GM13976 (cell line): ENCODE measurements around the gene ROBO1.

ENCODE experiments used
- DNase-seq: peaks from one replicate; pipeline ENCODE4 v3.0.0; 2012; ENCODE audit warnings: low spot score
- in situ Hi-C: fragments of 300-500 bp; cut with MboI; formaldehyde crosslinking; loops from one replicate; pipeline ENCODE4 v1.12.0; 2022; ENCODE audit warnings: low sequenced_read_pairs, mixed read lengths, inconsistent platforms; ENCODE audit not compliant: unreplicated experiment
- TF ChIP-seq, protein P1 (sequence below): IDR thresholded peaks from 2 replicates; pipeline ENCODE4 v1.5.1; 2012; ENCODE audit warnings: borderline replicate concordance, mild to moderate bottlenecking; ENCODE audit not compliant: insufficient read depth; ENCODE audit errors: extremely low read depth, missing control alignments, control extremely low read depth

Gene ROBO1

DNA sequence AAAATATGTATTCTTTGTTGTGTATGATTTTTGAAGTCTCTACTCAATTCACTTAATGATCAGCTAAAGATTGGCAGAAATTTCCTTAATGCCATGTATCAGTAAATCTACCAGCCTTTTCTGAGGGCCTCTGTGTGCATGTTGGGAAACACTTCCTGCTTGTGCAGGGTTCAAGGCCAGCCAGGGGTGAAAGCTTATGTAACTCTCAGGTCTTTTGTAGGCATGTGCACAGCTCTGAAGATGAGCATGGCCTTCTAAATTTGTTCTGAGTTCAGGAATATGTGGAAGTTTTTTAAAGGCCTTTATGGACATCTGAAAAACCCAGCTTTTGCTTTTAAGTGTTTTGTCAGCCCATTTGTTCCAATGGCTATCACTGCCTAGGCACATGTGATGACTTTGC lies 82.7 kb downstream of the ROBO1 start:
- TF ChIP-seq, protein P1, sequence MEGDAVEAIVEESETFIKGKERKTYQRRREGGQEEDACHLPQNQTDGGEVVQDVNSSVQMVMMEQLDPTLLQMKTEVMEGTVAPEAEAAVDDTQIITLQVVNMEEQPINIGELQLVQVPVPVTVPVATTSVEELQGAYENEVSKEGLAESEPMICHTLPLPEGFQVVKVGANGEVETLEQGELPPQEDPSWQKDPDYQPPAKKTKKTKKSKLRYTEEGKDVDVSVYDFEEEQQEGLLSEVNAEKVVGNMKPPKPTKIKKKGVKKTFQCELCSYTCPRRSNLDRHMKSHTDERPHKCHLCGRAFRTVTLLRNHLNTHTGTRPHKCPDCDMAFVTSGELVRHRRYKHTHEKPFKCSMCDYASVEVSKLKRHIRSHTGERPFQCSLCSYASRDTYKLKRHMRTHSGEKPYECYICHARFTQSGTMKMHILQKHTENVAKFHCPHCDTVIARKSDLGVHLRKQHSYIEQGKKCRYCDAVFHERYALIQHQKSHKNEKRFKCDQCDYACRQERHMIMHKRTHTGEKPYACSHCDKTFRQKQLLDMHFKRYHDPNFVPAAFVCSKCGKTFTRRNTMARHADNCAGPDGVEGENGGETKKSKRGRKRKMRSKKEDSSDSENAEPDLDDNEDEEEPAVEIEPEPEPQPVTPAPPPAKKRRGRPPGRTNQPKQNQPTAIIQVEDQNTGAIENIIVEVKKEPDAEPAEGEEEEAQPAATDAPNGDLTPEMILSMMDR: no peak
- in situ Hi-C loops: no loop called here
- no peak for DNase-seq

DNA sequence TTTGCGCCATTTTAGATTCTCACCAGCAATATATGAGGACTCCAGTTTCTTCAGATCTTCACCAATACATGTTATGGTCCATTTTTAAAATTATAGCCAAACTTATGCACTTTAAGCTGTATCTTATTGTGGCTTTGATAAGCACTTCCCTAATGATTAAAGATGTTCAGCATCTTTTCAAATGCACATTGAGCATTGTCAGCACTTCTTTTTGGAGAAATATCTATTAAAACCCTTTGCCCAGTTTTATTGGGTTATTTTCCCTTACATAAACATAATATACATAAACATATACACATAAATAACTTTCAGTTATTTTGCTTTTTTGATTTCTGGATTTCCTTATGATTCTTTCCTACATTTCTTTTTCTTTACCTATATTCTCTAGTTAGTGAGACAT lies 83.8 kb downstream of the ROBO1 start:
- TF ChIP-seq, protein P1: no peak
- no peak for DNase-seq
- in situ Hi-C loops: no loop called here

DNA sequence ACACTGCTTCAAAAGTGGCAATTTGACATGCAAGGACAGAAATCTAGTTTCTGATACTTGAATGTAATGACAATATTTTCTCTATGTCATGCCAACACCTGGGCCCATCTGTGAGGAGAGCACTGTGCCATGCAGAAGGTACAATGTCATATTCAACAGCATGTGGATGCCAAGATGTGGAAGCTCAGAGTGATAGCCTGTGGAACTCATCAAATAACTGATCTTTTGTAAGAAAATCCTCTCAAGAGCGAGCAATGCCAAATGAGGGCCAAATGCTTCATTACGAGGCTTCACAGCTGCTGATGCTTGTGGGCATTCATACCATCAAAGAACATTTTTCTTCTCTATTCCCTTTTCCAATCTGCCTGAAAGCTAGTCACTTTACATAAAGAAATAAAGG lies 95.1 kb downstream of the ROBO1 start:
- TF ChIP-seq, protein P1: no peak
- DNase-seq: no peak
- in situ Hi-C loops: no loop called here

DNA sequence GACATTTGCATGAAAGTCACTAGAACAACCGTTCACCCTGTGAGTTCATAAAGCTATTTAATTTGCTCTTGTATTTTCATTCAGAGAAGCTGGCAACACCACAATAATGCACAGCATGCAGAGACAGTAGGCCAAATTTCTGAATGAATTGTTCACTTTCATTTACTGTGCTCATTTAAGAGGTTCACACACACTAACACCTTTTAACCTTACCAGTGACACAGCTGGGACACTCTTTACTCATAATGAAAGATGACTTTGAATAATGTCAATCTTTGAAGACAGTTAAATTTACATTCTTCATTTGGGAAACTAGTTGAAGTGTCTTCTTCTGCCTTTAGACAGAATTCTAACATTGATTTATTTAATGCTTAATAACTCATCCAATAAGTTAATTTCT lies 95.7 kb downstream of the ROBO1 start:
- DNase-seq: no peak
- in situ Hi-C loops: no loop called here
- TF ChIP-seq, protein P1: no peak

DNA sequence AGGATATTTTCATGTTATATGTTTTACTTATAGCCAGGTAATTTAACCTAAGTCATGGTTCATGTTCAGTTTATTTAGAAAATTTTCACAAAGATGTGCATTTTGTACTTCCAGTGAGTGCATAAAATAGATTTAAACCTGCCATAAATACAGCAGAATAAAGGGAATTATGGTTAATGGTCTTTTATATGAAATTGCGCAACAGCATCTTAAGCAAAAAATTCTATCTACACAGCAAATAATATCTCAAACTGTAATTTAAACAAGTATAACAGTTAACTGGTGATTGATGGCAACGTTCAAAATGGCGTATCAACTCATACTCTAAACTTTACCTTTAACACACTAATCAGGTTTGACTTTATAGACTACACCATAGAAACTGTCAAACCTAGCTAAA lies 97.6 kb downstream of the ROBO1 start:
- DNase-seq: no peak
- TF ChIP-seq, protein P1: no peak

DNA sequence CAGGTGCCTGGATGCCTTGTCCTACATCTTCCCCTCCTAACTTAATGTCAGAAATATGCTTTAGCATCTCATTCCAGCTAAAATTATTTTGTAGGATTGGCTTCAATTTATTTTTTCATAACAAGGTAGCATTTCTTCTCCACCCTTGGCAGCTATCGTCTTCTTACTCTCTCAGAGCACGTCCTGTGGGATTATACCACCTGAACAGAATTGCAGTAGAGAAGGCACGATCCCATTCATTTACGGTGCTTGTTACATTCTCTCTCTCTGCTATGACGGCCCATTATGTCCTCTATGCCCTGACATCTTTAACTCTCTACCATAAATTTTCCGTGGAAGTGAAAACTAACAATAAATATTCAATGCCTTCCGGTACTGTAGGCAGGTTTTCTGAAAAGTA lies 103.3 kb downstream of the ROBO1 start:
- in situ Hi-C loops: no loop called here
- no peak for DNase-seq
- TF ChIP-seq, protein P1: no peak

More for the DNA sequence above, 97.6 kb downstream of the ROBO1 start:
- in situ Hi-C loops: no loop called here

DNA sequence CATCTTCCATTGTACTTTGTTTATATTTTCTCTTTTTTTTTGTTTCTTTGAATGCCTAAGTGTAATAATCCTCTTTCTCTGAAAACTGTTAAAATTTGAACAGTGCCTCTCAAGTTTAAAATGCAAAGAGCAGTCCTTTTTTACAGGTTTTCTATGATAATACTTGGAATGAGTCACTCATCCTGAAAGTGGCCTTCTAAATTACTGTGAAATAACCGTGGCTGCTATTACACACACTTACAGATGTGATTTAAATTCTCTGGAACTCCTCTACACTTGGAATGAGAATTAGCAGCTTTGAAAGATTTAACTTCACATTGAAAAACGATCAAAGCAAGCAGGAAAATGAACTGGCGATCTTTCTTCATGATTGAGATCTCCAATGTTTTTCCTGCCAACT lies 105.9 kb downstream of the ROBO1 start:
- DNase-seq: no peak
- TF ChIP-seq, protein P1: no peak
- in situ Hi-C loops: no loop called here
